ENCODE results near the gene ADIG.
"Not testable (repeated sequence)": the region's sequence is repeated elsewhere in the genome, so short reads cannot be mapped to it uniquely, and the experiment has no call there.

Gene ADIG

GRCh38 chr20:38569747-38570525 is 11.1 kb upstream of the ADIG start:
- no peak for DNase-seq

- DNase-seq = peak in 14 of 56 donors; percentile 5 to 50 (median 22)
Measured at GRCh38 chr20:38573413-38573812, 7.6 kb upstream of the ADIG start.

GRCh38 chr20:38579219-38579910 is 1.6 kb upstream of the ADIG start:
- DNase-seq = no peak

GRCh38 chr20:38579921-38580320 is 1.1 kb upstream of the ADIG start:
- no peak for DNase-seq

- DNase-seq = no peak
Measured at GRCh38 chr20:38581830-38582358, 897 bp downstream of the ADIG start.

GRCh38 chr20:38583306-38583705 is 2.3 kb downstream of the ADIG start:
- DNase-seq = no peak

- no peak for DNase-seq
Measured at GRCh38 chr20:38584099-38584763, 3.2 kb downstream of the ADIG start.

GRCh38 chr20:38585404-38586180 is 4.6 kb downstream of the ADIG start:
- no peak for DNase-seq

GRCh38 chr20:38586181-38586525 is 5.2 kb downstream of the ADIG start:
- DNase-seq = no peak

- DNase-seq = no peak
Measured at GRCh38 chr20:38588303-38588702, 7.3 kb downstream of the ADIG start.

- no peak for DNase-seq
Measured at GRCh38 chr20:38589351-38589750, 8.4 kb downstream of the ADIG start.

GRCh38 chr20:38589967-38590675 is 9.1 kb downstream of the ADIG start:
- DNase-seq = no peak

GRCh38 chr20:38590676-38591473 is 9.9 kb downstream of the ADIG start:
- DNase-seq = no peak

- DNase-seq = no peak
Measured at GRCh38 chr20:38591474-38592410, 10.7 kb downstream of the ADIG start.

- DNase-seq = not testable (repeated sequence)
Measured at GRCh38 chr20:38592411-38592790, 11.4 kb downstream of the ADIG start.

GRCh38 chr20:38594281-38594680 is 13.3 kb downstream of the ADIG start:
- DNase-seq = not testable (repeated sequence)

GRCh38 chr20:38595886-38596285 is 14.9 kb downstream of the ADIG start:
- not testable (repeated sequence) for DNase-seq

- DNase-seq = peak in 2 of 56 donors; percentile 10 to 17
Measured at GRCh38 chr20:38599410-38599882, 18.4 kb downstream of the ADIG start.

GRCh38 chr20:38600057-38600456 is 19.1 kb downstream of the ADIG start:
- no peak for DNase-seq
